PFSK-1 (cell line): Measurements from ENCODE around the gene ENTPD8.

Source experiments
- POLR2AphosphoS5 ChIP-seq: IDR thresholded peaks from 2 replicates; pipeline ENCODE4 v1.6.1; 2012; ENCODE audit warnings: low read depth, mild to moderate bottlenecking, control low read depth, low read length, moderate library complexity
- REST ChIP-seq, 2 experiments: IDR thresholded peaks; 2 replicates each; pipeline versions ENCODE4 v1.6.1 to v1.8.0; 2011 to 2012; ENCODE audit warnings: low read depth in 2 of 2, low read length in 2 of 2, control low read depth in 1 of 2, inconsistent platforms in 1 of 2, mild to moderate bottlenecking in 1 of 2, moderate library complexity in 1 of 2; ENCODE audit not compliant: insufficient read depth in 1 of 2
- SIN3A ChIP-seq: IDR thresholded peaks from 2 replicates; pipeline ENCODE4 v1.6.1; 2012; ENCODE audit warnings: mild to moderate bottlenecking, low read length, moderate library complexity, borderline replicate concordance; ENCODE audit not compliant: insufficient read depth

- TF ChIP-seq SIN3A = no peak
- no peak for TF ChIP-seq POLR2AphosphoS5
- no peak for TF ChIP-seq REST (IDR thresholded peaks at IDR 0.05; ENCODE audit: insufficient read depth in 1 of 2, low read depth in 2 of 2, low read length in 2 of 2)
These were observed 22.8 kb upstream of the ENTPD8 start for GRCh38 chr9:137463931-137464290.
